B cell (primary cell): ENCODE results near the gene PPP6R3. TPM values are rescaled to one million over a fixed set of nuclear protein-coding genes. Genes with fewer than 3 reads are reported as not detected.
"Not testable (repeated sequence)": the region's sequence is repeated elsewhere in the genome, so short reads cannot be mapped to it uniquely, and the experiment has no call there.

Experiments used
- ATAC-seq: fragments of 200-7000 bp; cut with Tn5 transposase; one replicate; pipeline ENCODE4 v1.10.0; 2021; ENCODE audit warnings: low read depth, mild to moderate bottlenecking, moderate number of reproducible peaks, moderate library complexity
- CTCF ChIA-PET: fragments of 350-600 bp; sonication (Branson Sonifier 250); formaldehyde crosslinking; loops from one replicate; lab custom pipeline; 2021; ENCODE audit warnings: antibody characterized with exemption, inconsistent platforms; lab: Charles Lee
- POLR2A ChIA-PET: fragments of 350-600 bp; sonication (Branson Sonifier 250); formaldehyde crosslinking; loops from one replicate; lab custom pipeline; 2021; ENCODE audit warnings: antibody characterized with exemption; lab: Charles Lee
- DNase-seq: peaks from one replicate; pipeline ENCODE4 v3.0.0; 2013
- H2AFZ ChIP-seq: 2 replicates; pipeline ENCODE4 v1.6.1; 2012; ENCODE audit warnings: mild to moderate bottlenecking, low read depth, low read length; ENCODE audit not compliant: insufficient read depth, poor library complexity, severe bottlenecking
- H3K27ac ChIP-seq, 2 donors: 1 replicate in 1 of 2; 2 replicates in 1 of 2; pipeline ENCODE4 v1.5.1; 2012 to 2013; ENCODE audit warnings: low read length in 2 of 2, mild to moderate bottlenecking in 2 of 2, moderate library complexity in 1 of 2
- H3K27me3 ChIP-seq, 4 experiments: fragments of 200-600 bp in 1 of 4; sonication (generic) in 1 of 4; replicated peaks in 1 of 4; 1 replicate in 2 of 4; 2 replicates in 2 of 4; pipeline versions ENCODE4 v1.6.1 to v1.7.0; 2013 to 2016; ENCODE audit warnings: low read length in 3 of 4, mild to moderate bottlenecking in 2 of 4, mixed read lengths in 1 of 4, moderate library complexity in 1 of 4; ENCODE audit not compliant: insufficient read depth in 4 of 4, control insufficient read depth in 3 of 4; ENCODE audit errors: control extremely low read depth in 1 of 4
- H3K36me3 ChIP-seq, 2 experiments: replicated peaks in 1 of 2; 1 replicate in 1 of 2; 2 replicates in 1 of 2; pipeline versions ENCODE4 v1.6.1 to v1.7.1; 2013; ENCODE audit warnings: low read length in 1 of 2; ENCODE audit not compliant: insufficient read depth in 2 of 2, control insufficient read depth in 1 of 2; ENCODE audit errors: control extremely low read depth in 1 of 2, extremely low read depth in 1 of 2
- H3K4me1 ChIP-seq, 2 donors: fragments of 200-600 bp in 1 of 2; sonication (generic) in 1 of 2; 1 replicate in 1 of 2; 2 replicates in 1 of 2; pipeline versions ENCODE4 v1.5.1 to v1.6.1; 2013 to 2017; ENCODE audit warnings: low read length in 2 of 2; ENCODE audit not compliant: control insufficient read depth in 2 of 2, insufficient read depth in 2 of 2
- H3K4me2 ChIP-seq: replicated peaks from 2 replicates; pipeline ENCODE3; 2012; ENCODE audit warnings: mild to moderate bottlenecking, low read depth, low read length; ENCODE audit not compliant: poor library complexity, severe bottlenecking
- H3K4me3 ChIP-seq, 5 experiments: fragments of 200-600 bp in 1 of 5; sonication (generic) in 1 of 5; 1 replicate in 3 of 5; 2 replicates in 2 of 5; pipeline versions ENCODE4 v1.5.1 to v1.7.0; 2011 to 2016; ENCODE audit warnings: low read length in 4 of 5, mild to moderate bottlenecking in 4 of 5, low read depth in 2 of 5, control low read depth in 1 of 5, moderate library complexity in 1 of 5; ENCODE audit not compliant: insufficient read depth in 1 of 5; ENCODE audit errors: control extremely low read depth in 1 of 5, extremely low read depth in 1 of 5
- H3K79me2 ChIP-seq: fragments of 200-600 bp; sonication (generic); one replicate; pipeline ENCODE4 v1.6.0; 2016; ENCODE audit warnings: low read length; ENCODE audit not compliant: control insufficient read depth, insufficient read depth
- H3K9ac ChIP-seq: fragments of 200-600 bp; sonication (generic); 2 replicates; pipeline ENCODE4 v1.6.1; 2017; ENCODE audit warnings: mild to moderate bottlenecking, low read length, moderate library complexity
- H3K9me3 ChIP-seq, 3 donors: one replicate each; pipeline versions ENCODE4 v1.6.1 to v1.7.1; 2013; ENCODE audit warnings: low read length in 2 of 3; ENCODE audit not compliant: control insufficient read depth in 2 of 3, insufficient read depth in 1 of 3; ENCODE audit errors: control extremely low read depth in 1 of 3
- H4K20me1 ChIP-seq: 2 replicates; pipeline ENCODE4 v1.6.0; 2012; ENCODE audit warnings: mild to moderate bottlenecking, low read length; ENCODE audit not compliant: insufficient read depth, control insufficient read depth, poor library complexity, severe bottlenecking
- H3K27ac Mint-ChIP-seq: one replicate; pipeline ENCODE4 v1.8.0; 2021; ENCODE audit warnings: mixed read lengths
- H3K27me3 Mint-ChIP-seq: one replicate; pipeline ENCODE4 v1.8.0; 2021; ENCODE audit warnings: mixed read lengths
- H3K4me1 Mint-ChIP-seq: one replicate; pipeline ENCODE4 v1.8.0; 2021; ENCODE audit warnings: mixed read lengths
- H3K4me3 Mint-ChIP-seq: one replicate; pipeline ENCODE4 v1.8.0; 2021; ENCODE audit warnings: mixed read lengths
- H3K9me3 Mint-ChIP-seq: one replicate; pipeline ENCODE4 v1.8.0; 2022; ENCODE audit warnings: mixed read lengths; ENCODE audit not compliant: insufficient read depth
- EZH2 ChIP-seq: IDR thresholded peaks from 2 replicates; pipeline ENCODE4 v1.6.1; 2012; ENCODE audit warnings: borderline replicate concordance, low read depth, mild to moderate bottlenecking, moderate library complexity, low read length; ENCODE audit not compliant: insufficient read depth, poor library complexity, severe bottlenecking
- WGBS: methylation state at CpG from one replicate; pipeline ENCODE4 v1.1.5; 2013; ENCODE audit warnings: missing lambda C conversion rate; ENCODE audit not compliant: insufficient coverage; 5-methylcytosine and 5-hydroxymethylcytosine counted together
- intact Hi-C: fragments of 100-400 bp; cut with micrococcal nuclease; formaldehyde crosslinking; loops from one replicate; pipeline ENCODE4 v1.10.0; 2022
- polyA plus RNA-seq: library from polyadenylated mRNA; depleted of rRNA; stranded (reverse); fragments of >200 nt; gene quantifications from 2 replicates; pipeline ENCODE4 v1.2.3, GENCODE V29; 2012
- total RNA-seq, 2 donors: library from RNA; stranded (reverse); fragments of 120-200 nt in 1 of 2; gene quantifications; 1 replicate in 1 of 2; 2 replicates in 1 of 2; pipeline versions ENCODE4 v1.2.3 to v1.2.4, GENCODE V29; 2013 to 2022
- TF ChIP-seq, protein P1 (sequence below): fragments of 200-600 bp; IDR thresholded peaks from one replicate; pipeline ENCODE4 v1.8.0; 2022; ENCODE audit warnings: antibody characterized with exemption, mild to moderate bottlenecking

Gene PPP6R3
- total and polyA plus RNA-seq, 2 donors (not counting 1 experiment from before 2014, with no cell fraction given): 48.5 to 159 TPM

DNA sequence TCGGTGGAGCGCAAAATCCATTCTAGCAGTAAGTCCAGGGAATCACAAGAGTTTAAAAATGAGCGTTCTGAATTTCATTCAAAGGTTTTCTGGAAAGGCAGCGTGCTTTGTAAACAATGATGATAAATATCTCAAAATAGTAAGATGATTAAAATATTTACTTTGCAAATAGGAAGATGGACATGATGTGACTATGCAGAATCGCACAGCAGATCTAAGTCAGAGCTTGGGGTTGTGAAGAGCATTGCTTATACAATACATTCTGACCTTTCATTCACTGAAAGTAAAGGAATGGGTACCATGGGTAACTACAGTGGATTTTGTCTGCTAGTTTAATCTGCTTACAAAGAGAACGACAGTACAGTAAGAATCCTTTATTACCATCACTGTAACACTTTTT lies 77.5 kb downstream of the PPP6R3 start:
- H3K27ac Mint-ChIP-seq: no peak overlapping the region
- Histone ChIP-seq H3K4me1 (no peaks in the 10 kb centered on the region), H3K4me2 (no peak overlapping the region), H3K4me3 (no peak overlapping the region), H4K20me1 (peaks cover 79% of the 10 kb centered on the region), H2AFZ (no peak overlapping the region), H3K36me3 (peaks cover 2 to 74% of the 10 kb centered on the region in 2 experiments), H3K79me2 (peaks cover 83% of the 10 kb centered on the region), H3K9ac (no peak overlapping the region), H3K9me3 (no peaks in the 10 kb centered on the region), H3K27me3 (no peaks in the 10 kb centered on the region), H3K27ac (no peak overlapping the region)
- 100% methylated on average over 2 of the region's 6 CpGs for WGBS
- POLR2A ChIA-PET: no interaction called here
- DNase-seq (no peak), ATAC-seq (no peak)
- no peaks in the 10 kb centered on the region for H3K27me3 Mint-ChIP-seq
- H3K4me3 Mint-ChIP-seq: no peak overlapping the region
- H3K4me1 Mint-ChIP-seq: peaks cover 17% of the 10 kb centered on the region
- CTCF ChIA-PET: no interaction called here
- no peaks in the 10 kb centered on the region for H3K9me3 Mint-ChIP-seq
- TF ChIP-seq EZH2: no peak
- TF ChIP-seq, protein P1, sequence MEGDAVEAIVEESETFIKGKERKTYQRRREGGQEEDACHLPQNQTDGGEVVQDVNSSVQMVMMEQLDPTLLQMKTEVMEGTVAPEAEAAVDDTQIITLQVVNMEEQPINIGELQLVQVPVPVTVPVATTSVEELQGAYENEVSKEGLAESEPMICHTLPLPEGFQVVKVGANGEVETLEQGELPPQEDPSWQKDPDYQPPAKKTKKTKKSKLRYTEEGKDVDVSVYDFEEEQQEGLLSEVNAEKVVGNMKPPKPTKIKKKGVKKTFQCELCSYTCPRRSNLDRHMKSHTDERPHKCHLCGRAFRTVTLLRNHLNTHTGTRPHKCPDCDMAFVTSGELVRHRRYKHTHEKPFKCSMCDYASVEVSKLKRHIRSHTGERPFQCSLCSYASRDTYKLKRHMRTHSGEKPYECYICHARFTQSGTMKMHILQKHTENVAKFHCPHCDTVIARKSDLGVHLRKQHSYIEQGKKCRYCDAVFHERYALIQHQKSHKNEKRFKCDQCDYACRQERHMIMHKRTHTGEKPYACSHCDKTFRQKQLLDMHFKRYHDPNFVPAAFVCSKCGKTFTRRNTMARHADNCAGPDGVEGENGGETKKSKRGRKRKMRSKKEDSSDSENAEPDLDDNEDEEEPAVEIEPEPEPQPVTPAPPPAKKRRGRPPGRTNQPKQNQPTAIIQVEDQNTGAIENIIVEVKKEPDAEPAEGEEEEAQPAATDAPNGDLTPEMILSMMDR: no peak
- intact Hi-C loops: no loop called here

DNA sequence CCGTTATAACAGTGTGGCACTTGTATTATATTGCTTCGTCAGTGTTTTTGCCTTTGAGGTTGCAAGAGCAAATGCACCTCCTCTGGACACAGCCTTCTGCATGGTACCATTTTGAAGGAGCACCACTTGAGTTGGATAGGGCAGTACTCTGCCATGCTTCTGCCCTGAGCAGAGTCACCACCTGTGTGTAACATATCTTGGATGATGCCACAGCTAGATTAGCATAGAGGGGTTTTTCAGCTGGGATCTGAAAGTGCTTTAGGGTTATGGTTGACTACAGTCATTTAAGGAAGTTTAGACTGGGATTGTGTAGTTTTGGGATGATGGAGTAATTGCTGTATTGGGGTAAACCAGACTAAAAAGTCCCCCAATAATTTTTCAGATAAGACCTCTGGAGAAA lies 78.8 kb downstream of the PPP6R3 start:
- WGBS: 100% methylated on average over 2 of the region's 2 CpGs
- H2AFZ ChIP-seq: no peak overlapping the region
- Mint-ChIP-seq H3K9me3 (no peaks in the 10 kb centered on the region), H3K4me1 (peaks cover 10% of the 10 kb centered on the region), H3K4me3 (no peak overlapping the region), H3K27ac (no peak overlapping the region), H3K27me3 (no peaks in the 10 kb centered on the region)
- H3K27me3 ChIP-seq: no peaks in the 10 kb centered on the region
- peaks cover 81% of the 10 kb centered on the region for H4K20me1 ChIP-seq
- no peak for TF ChIP-seq EZH2
- TF ChIP-seq, protein P1: no peak
- H3K4me3 ChIP-seq: no peak overlapping the region
- intact Hi-C loops: no loop called here
- no peak overlapping the region for H3K4me2 ChIP-seq
- CTCF ChIA-PET: no interaction called here
- H3K4me1 ChIP-seq: no peaks in the 10 kb centered on the region
- POLR2A ChIA-PET: no interaction called here
- H3K27ac ChIP-seq: no peak overlapping the region
- peaks cover 0 to 80% of the 10 kb centered on the region in 2 experiments for H3K36me3 ChIP-seq
- no peak overlapping the region for H3K9ac ChIP-seq
- ATAC-seq (no peak), DNase-seq (no peak)
- H3K9me3 ChIP-seq: no peaks in the 10 kb centered on the region
- peaks cover 84% of the 10 kb centered on the region for H3K79me2 ChIP-seq

DNA sequence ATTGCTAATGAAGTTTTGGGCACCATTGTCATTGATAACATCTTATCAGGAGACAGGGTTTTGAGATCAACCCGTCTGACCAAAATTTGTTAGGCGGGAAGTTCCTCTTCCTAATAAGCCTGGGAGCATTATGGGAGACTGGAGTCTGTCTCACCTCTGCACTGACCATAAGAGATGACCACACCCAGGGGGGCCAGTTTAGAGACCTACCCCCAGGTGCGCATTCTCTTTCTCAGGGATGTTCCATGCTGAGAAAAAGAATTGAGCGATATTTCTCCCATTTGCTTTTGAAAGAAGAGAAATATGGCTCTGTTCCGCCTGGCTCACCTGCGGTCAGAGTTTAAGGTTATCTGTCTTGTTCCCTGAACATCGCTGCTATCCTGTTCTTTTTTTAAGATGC lies 80.0 kb downstream of the PPP6R3 start:
- H3K4me3 ChIP-seq, H3K9me3 ChIP-seq, H2AFZ ChIP-seq, H3K27ac ChIP-seq, H3K4me1 ChIP-seq, H3K4me1 Mint-ChIP-seq, DNase-seq, H3K4me3 Mint-ChIP-seq, intact Hi-C loops, ATAC-seq, H3K27me3 Mint-ChIP-seq, H3K9me3 Mint-ChIP-seq, H3K9ac ChIP-seq, H3K4me2 ChIP-seq, H3K27ac Mint-ChIP-seq, H3K27me3 ChIP-seq, CTCF ChIA-PET, POLR2A ChIA-PET: not testable (repeated sequence)
- WGBS: 100% methylated on average over 2 of the region's 7 CpGs
- Histone ChIP-seq H3K79me2 (peaks cover 86% of the 10 kb centered on the region), H3K36me3 (peaks cover 2 to 81% of the 10 kb centered on the region in 2 experiments), H4K20me1 (peaks cover 82% of the 10 kb centered on the region)
